ENCODE results near the gene ZNF579. TPM values are rescaled to one million over a fixed set of nuclear protein-coding genes. Genes with fewer than 3 reads are reported as not detected.
"Not testable (repeated sequence)": the region's sequence is repeated elsewhere in the genome, so short reads cannot be mapped to it uniquely, and the experiment has no call there.

The ZNF579 gene
- total and polyA plus RNA-seq, 9 donors: 4.7 to 18.5 (median 13.2) TPM

DNA sequence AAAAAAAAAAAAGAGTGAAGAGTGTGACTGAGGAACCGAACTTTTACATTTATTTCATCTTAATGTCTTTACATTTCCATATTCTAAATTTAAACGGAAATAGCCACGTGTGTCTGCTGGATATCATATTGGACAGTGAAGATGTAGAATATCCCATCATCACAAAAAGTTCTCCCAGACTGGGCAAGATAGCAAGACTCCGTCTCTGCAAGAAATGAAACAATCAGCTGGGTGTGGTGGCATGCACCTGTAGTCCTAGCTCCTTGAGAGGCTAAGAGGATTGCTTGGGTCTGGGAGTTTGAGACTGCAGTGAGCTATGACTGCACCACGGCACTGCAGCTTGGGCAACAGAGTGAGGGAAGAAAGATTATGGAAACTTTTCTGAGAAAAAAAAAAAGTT, 3.9 kb downstream of the ZNF579 start:
- WGBS (ENCODE audit: insufficient coverage): 100% methylated on average over 2 of the region's 5 CpGs
- no peak overlapping the region for H3K4me3 ChIP-seq (ENCODE audit: low read length)
- no peaks in the 10 kb centered on the region for H3K27me3 ChIP-seq (ENCODE audit: control insufficient read depth, insufficient read depth, low read length)
- no peak for DNase-seq
- H3K9me3 ChIP-seq (replicated peaks; ENCODE audit: control insufficient read depth, low read depth, low read length): no peaks in the 10 kb centered on the region
- H3K36me3 ChIP-seq (ENCODE audit: control insufficient read depth, insufficient read depth, low read length): peaks cover 21% of the 10 kb centered on the region
- H3K4me1 ChIP-seq (ENCODE audit: control insufficient read depth, insufficient read depth, low read length): peaks cover 10% of the 10 kb centered on the region
- H3K27ac ChIP-seq (ENCODE audit: low read length): no peak overlapping the region

DNA sequence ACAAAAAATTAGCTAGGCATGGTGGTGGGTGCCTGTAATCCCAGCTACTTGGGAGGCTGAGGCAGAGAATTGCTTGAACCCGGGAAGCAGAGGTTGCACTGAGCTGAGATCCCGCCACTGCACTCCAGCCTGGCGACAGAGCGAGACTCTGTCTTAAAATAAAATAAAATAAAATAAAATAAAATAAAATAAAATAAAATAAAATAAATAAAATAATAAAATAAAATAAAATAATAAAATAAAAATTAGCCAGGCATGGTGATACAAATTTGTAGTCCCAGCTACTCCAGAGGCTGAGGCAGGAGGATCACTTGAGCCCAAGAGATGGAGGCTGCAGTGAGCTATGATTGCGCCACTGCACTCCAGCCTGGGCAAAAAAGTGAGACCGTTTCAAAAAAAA, 6.7 kb downstream of the ZNF579 start:
- not testable (repeated sequence) for H3K4me3 ChIP-seq (ENCODE audit: low read length); DNase-seq; H3K27ac ChIP-seq (ENCODE audit: low read length); H3K9me3 ChIP-seq (replicated peaks; ENCODE audit: control insufficient read depth, low read depth, low read length); H3K27me3 ChIP-seq (ENCODE audit: control insufficient read depth, insufficient read depth, low read length); H3K4me1 ChIP-seq (ENCODE audit: control insufficient read depth, insufficient read depth, low read length)
- WGBS (ENCODE audit: insufficient coverage): no CpG with 5 or more reads among the region's 6 CpGs
- H3K36me3 ChIP-seq (ENCODE audit: control insufficient read depth, insufficient read depth, low read length): peaks cover 21% of the 10 kb centered on the region

- H3K4me3 ChIP-seq (ENCODE audit: low read length); H3K27me3 ChIP-seq (ENCODE audit: control insufficient read depth, insufficient read depth, low read length); H3K27ac ChIP-seq (ENCODE audit: low read length); H3K9me3 ChIP-seq (replicated peaks; ENCODE audit: control insufficient read depth, low read depth, low read length); H3K4me1 ChIP-seq (ENCODE audit: control insufficient read depth, insufficient read depth, low read length); DNase-seq; H3K36me3 ChIP-seq (ENCODE audit: control insufficient read depth, insufficient read depth, low read length): not testable (repeated sequence)
- WGBS (ENCODE audit: insufficient coverage): 77% methylated on average over 4 of the region's 5 CpGs
Measured at GRCh38 chr19:55569477-55569876, 11.2 kb downstream of the ZNF579 start.

GRCh38 chr19:55567708-55568328, 12.8 kb downstream of the ZNF579 start:
- Histone ChIP-seq H3K36me3 (ENCODE audit: control insufficient read depth, insufficient read depth, low read length) (no peaks in the 10 kb centered on the region), H3K27ac (ENCODE audit: low read length) (no peak overlapping the region), H3K4me3 (ENCODE audit: low read length) (no peak overlapping the region), H3K9me3 (replicated peaks; ENCODE audit: control insufficient read depth, low read depth, low read length) (no peaks in the 10 kb centered on the region), H3K27me3 (ENCODE audit: control insufficient read depth, insufficient read depth, low read length) (peaks cover 10% of the 10 kb centered on the region), H3K4me1 (ENCODE audit: control insufficient read depth, insufficient read depth, low read length) (peaks cover 10% of the 10 kb centered on the region)
- DNase-seq: no peak

DNA sequence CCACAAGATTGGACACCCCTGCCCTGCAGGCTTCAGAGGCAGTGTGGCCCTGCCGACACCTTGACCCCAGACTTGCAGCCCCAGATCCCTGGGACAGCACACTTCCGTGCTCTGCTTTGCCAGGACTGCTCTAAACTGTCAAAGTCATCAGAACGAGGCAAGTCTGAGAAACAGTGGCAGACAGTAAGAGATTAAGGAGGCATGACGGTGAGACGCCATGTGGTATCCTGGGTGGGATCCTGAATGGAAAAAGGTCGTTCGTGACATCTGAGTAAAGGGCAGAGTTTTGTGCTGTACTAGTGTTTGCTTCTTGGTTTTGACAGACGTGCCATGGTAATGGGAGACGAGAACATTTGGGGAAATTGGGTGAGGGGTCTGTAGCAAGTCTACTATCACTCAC, 13.8 kb downstream of the ZNF579 start:
- peaks cover 10% of the 10 kb centered on the region for H3K27me3 ChIP-seq (ENCODE audit: control insufficient read depth, insufficient read depth, low read length)
- DNase-seq: no peak
- peaks cover 10% of the 10 kb centered on the region for H3K4me1 ChIP-seq (ENCODE audit: control insufficient read depth, insufficient read depth, low read length)
- no peaks in the 10 kb centered on the region for H3K9me3 ChIP-seq (replicated peaks; ENCODE audit: control insufficient read depth, low read depth, low read length)
- no peak overlapping the region for H3K4me3 ChIP-seq (ENCODE audit: low read length)
- no peak overlapping the region for H3K27ac ChIP-seq (ENCODE audit: low read length)
- WGBS (ENCODE audit: insufficient coverage): 26% methylated on average over 6 of the region's 9 CpGs
- H3K36me3 ChIP-seq (ENCODE audit: control insufficient read depth, insufficient read depth, low read length): no peaks in the 10 kb centered on the region

GRCh38 chr19:55563261-55563690, 17.4 kb downstream of the ZNF579 start:
- no peak overlapping the region for H3K4me3 ChIP-seq (ENCODE audit: low read length)
- no peaks in the 10 kb centered on the region for H3K36me3 ChIP-seq (ENCODE audit: control insufficient read depth, insufficient read depth, low read length)
- DNase-seq: peak; percentile 60
- WGBS (ENCODE audit: insufficient coverage): 24% methylated on average over 11 of the region's 12 CpGs
- H3K27ac ChIP-seq (ENCODE audit: low read length): peak overlapping the region; percentile 7
- H3K27me3 ChIP-seq (ENCODE audit: control insufficient read depth, insufficient read depth, low read length): peaks cover 16% of the 10 kb centered on the region
- peaks cover 3% of the 10 kb centered on the region for H3K9me3 ChIP-seq (replicated peaks; ENCODE audit: control insufficient read depth, low read depth, low read length)
- peaks cover 10% of the 10 kb centered on the region for H3K4me1 ChIP-seq (ENCODE audit: control insufficient read depth, insufficient read depth, low read length)

DNA sequence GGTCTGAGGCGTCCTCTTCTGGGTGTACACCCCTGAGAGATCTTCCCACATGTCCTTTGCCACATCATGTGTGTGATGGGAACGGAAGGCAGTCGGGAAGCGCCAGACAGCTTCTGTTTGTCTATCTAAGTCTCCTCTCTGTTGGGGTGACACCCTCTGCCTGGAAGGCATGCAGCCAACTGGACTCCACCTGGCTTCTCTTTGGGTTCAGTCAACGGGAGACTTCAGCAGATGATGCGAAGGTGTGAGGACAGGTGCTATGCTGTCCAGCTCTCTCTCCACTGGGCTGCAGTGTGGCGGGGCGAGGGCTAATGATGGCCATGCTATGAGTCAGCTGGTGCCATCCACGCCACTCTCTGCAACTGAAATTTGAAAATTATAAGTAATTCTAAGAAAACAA, 21.0 kb downstream of the ZNF579 start:
- no peak for DNase-seq
- peaks cover 11% of the 10 kb centered on the region for H3K27me3 ChIP-seq (ENCODE audit: control insufficient read depth, insufficient read depth, low read length)
- peaks cover 3% of the 10 kb centered on the region for H3K9me3 ChIP-seq (replicated peaks; ENCODE audit: control insufficient read depth, low read depth, low read length)
- H3K36me3 ChIP-seq (ENCODE audit: control insufficient read depth, insufficient read depth, low read length): no peaks in the 10 kb centered on the region
- 83% methylated on average over 6 of the region's 9 CpGs for WGBS (ENCODE audit: insufficient coverage)
- H3K4me3 ChIP-seq (ENCODE audit: low read length): no peak overlapping the region
- H3K4me1 ChIP-seq (ENCODE audit: control insufficient read depth, insufficient read depth, low read length): peaks cover 13% of the 10 kb centered on the region
- no peak overlapping the region for H3K27ac ChIP-seq (ENCODE audit: low read length)

DNA sequence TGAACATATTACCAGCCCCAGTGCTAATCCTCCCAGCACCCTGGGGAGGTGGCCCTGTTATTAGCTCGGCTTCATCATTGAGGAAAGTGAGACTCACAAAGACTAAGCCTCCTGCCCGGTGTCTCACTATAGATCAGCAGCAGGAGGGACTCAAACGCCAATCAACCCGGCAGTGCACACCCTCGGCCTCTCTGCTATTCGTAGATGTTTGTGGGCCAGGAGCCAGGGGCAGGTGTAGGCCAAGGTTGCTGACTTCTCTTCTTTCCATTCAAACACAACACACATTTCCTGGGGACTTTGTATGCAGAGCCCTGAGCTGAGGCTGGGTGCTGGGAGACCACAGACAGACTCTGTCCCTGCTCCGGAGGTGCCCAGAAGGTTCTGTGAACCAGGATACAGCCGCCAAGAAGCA, 25.9 kb downstream of the ZNF579 start:
- Histone ChIP-seq H3K4me1 (ENCODE audit: control insufficient read depth, insufficient read depth, low read length) (peaks cover 17% of the 10 kb centered on the region), H3K4me3 (ENCODE audit: low read length) (no peak overlapping the region), H3K27ac (ENCODE audit: low read length) (no peak overlapping the region), H3K36me3 (ENCODE audit: control insufficient read depth, insufficient read depth, low read length) (no peaks in the 10 kb centered on the region), H3K27me3 (ENCODE audit: control insufficient read depth, insufficient read depth, low read length) (peaks cover 17% of the 10 kb centered on the region), H3K9me3 (replicated peaks; ENCODE audit: control insufficient read depth, low read depth, low read length) (no peaks in the 10 kb centered on the region)
- no peak for DNase-seq
- 54% methylated on average over 7 of the region's 8 CpGs for WGBS (ENCODE audit: insufficient coverage)

DNA sequence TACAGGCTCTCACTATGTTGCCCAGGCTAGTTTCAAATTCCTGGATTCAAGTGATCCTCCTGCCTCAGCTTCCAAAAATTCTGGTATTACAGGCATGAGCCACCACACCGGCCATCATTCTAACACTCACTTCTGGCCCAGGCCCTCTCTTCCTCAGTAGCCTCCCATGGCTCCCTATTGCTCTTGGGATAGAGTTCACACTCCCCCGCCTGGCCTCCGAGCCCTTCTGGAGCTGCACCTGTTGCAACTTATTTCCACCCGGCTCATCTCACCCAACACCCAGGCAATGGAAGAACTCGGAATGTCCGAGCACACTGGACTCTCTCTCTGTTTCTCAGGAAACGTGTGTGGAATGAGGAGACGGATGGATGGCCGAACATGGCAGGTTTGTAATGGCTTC, 26.3 kb downstream of the ZNF579 start:
- Histone ChIP-seq H3K27ac (ENCODE audit: low read length) (no peak overlapping the region), H3K27me3 (ENCODE audit: control insufficient read depth, insufficient read depth, low read length) (peaks cover 17% of the 10 kb centered on the region), H3K4me1 (ENCODE audit: control insufficient read depth, insufficient read depth, low read length) (peaks cover 21% of the 10 kb centered on the region), H3K4me3 (ENCODE audit: low read length) (no peak overlapping the region), H3K9me3 (replicated peaks; ENCODE audit: control insufficient read depth, low read depth, low read length) (no peaks in the 10 kb centered on the region), H3K36me3 (ENCODE audit: control insufficient read depth, insufficient read depth, low read length) (no peaks in the 10 kb centered on the region)
- DNase-seq: no peak
- WGBS (ENCODE audit: insufficient coverage): 100% methylated on average over 1 of the region's 9 CpGs

GRCh38 chr19:55553217-55554182, 27.1 kb downstream of the ZNF579 start:
- Histone ChIP-seq H3K27ac (ENCODE audit: low read length) (no peak overlapping the region), H3K9me3 (replicated peaks; ENCODE audit: control insufficient read depth, low read depth, low read length) (no peaks in the 10 kb centered on the region), H3K4me3 (ENCODE audit: low read length) (no peak overlapping the region), H3K27me3 (ENCODE audit: control insufficient read depth, insufficient read depth, low read length) (peaks cover 17% of the 10 kb centered on the region), H3K4me1 (ENCODE audit: control insufficient read depth, insufficient read depth, low read length) (peaks cover 21% of the 10 kb centered on the region), H3K36me3 (ENCODE audit: control insufficient read depth, insufficient read depth, low read length) (no peaks in the 10 kb centered on the region)
- no peak for DNase-seq
- 42% methylated on average over 10 of the region's 13 CpGs for WGBS (ENCODE audit: insufficient coverage)
